ACC112 (cell line): ENCODE results near the gene SERINC5.
"Not testable (repeated sequence)": the region's sequence is repeated elsewhere in the genome, so short reads cannot be mapped to it uniquely, and the experiment has no call there.

Source experiments
- H2AFZ ChIP-seq: fragments of 200-600 bp; sonication (generic); one replicate; pipeline ENCODE4 v1.6.0; 2017; ENCODE audit warnings: antibody characterized with exemption, low read length; ENCODE audit not compliant: unreplicated experiment
- H3K27ac ChIP-seq: fragments of 200-600 bp; sonication (generic); 2 replicates; pipeline ENCODE4 v1.5.1; 2014; ENCODE audit warnings: low read depth, mild to moderate bottlenecking, antibody characterized with exemption, low read length, moderate library complexity
- H3K27me3 ChIP-seq: fragments of 200-600 bp; sonication (generic); 2 replicates; pipeline ENCODE4 v1.6.1; 2014; ENCODE audit warnings: mild to moderate bottlenecking, antibody characterized with exemption, low read length, moderate library complexity, mixed read lengths; ENCODE audit not compliant: insufficient read depth
- H3K36me3 ChIP-seq: fragments of 200-600 bp; sonication (generic); 2 replicates; pipeline ENCODE4 v1.6.1; 2016; ENCODE audit warnings: mild to moderate bottlenecking, antibody characterized with exemption, low read length, moderate library complexity, mixed read lengths; ENCODE audit not compliant: insufficient read depth
- H3K4me1 ChIP-seq: fragments of 200-600 bp; sonication (generic); one replicate; pipeline ENCODE4 v1.6.1; 2016; ENCODE audit warnings: low read length, mixed read lengths; ENCODE audit not compliant: insufficient read depth, unreplicated experiment, control insufficient read depth
- H3K4me3 ChIP-seq: fragments of 200-600 bp; sonication (generic); 2 replicates; pipeline ENCODE4 v1.5.1; 2014; ENCODE audit warnings: mild to moderate bottlenecking, low read depth, low read length
- H3K79me2 ChIP-seq: fragments of 200-600 bp; sonication (generic); one replicate; pipeline ENCODE4 v1.6.0; 2016; ENCODE audit warnings: low read length; ENCODE audit not compliant: control insufficient read depth, unreplicated experiment, insufficient read depth

Gene SERINC5

GRCh38 chr5:80101993-80102392 is 153.9 kb downstream of the SERINC5 start:
- no peak overlapping the region for H3K4me3 ChIP-seq
- H2AFZ ChIP-seq = no peak overlapping the region
- no peaks in the 10 kb centered on the region for H3K36me3 ChIP-seq
- no peak overlapping the region for H3K27ac ChIP-seq
- H3K27me3 ChIP-seq = no peaks in the 10 kb centered on the region
- H3K79me2 ChIP-seq = no peaks in the 10 kb centered on the region
- H3K4me1 ChIP-seq = no peaks in the 10 kb centered on the region

GRCh38 chr5:80097451-80097850 is 158.4 kb downstream of the SERINC5 start:
- no peak overlapping the region for H3K27ac ChIP-seq
- H3K79me2 ChIP-seq = no peaks in the 10 kb centered on the region
- H3K4me1 ChIP-seq = no peaks in the 10 kb centered on the region
- H2AFZ ChIP-seq = no peak overlapping the region
- no peaks in the 10 kb centered on the region for H3K27me3 ChIP-seq
- H3K36me3 ChIP-seq = no peaks in the 10 kb centered on the region
- no peak overlapping the region for H3K4me3 ChIP-seq

GRCh38 chr5:80094236-80094738 is 161.6 kb downstream of the SERINC5 start:
- no peaks in the 10 kb centered on the region for H3K4me1 ChIP-seq
- no peak overlapping the region for H3K4me3 ChIP-seq
- H3K27ac ChIP-seq = no peak overlapping the region
- H3K79me2 ChIP-seq = no peaks in the 10 kb centered on the region
- no peaks in the 10 kb centered on the region for H3K36me3 ChIP-seq
- no peaks in the 10 kb centered on the region for H3K27me3 ChIP-seq
- no peak overlapping the region for H2AFZ ChIP-seq

GRCh38 chr5:80093796-80094195 is 162.1 kb downstream of the SERINC5 start:
- Histone ChIP-seq H3K27me3 (no peaks in the 10 kb centered on the region), H3K79me2 (no peaks in the 10 kb centered on the region), H3K36me3 (no peaks in the 10 kb centered on the region), H3K27ac (no peak overlapping the region), H3K4me3 (no peak overlapping the region), H3K4me1 (no peaks in the 10 kb centered on the region), H2AFZ (no peak overlapping the region)

- H2AFZ ChIP-seq = no peak overlapping the region
- no peaks in the 10 kb centered on the region for H3K36me3 ChIP-seq
Observed at GRCh38 chr5:80092486-80093107, 163.3 kb downstream of the SERINC5 start.

GRCh38 chr5:80091792-80092192 is 164.1 kb downstream of the SERINC5 start:
- H3K36me3 ChIP-seq, H2AFZ ChIP-seq, H3K27me3 ChIP-seq, H3K79me2 ChIP-seq, H3K27ac ChIP-seq, H3K4me3 ChIP-seq, H3K4me1 ChIP-seq: not testable (repeated sequence)

More at GRCh38 chr5:80092486-80093107, 163.3 kb downstream of the SERINC5 start:
- no peaks in the 10 kb centered on the region for H3K79me2 ChIP-seq
- H3K4me1 ChIP-seq = no peaks in the 10 kb centered on the region
- no peak overlapping the region for H3K4me3 ChIP-seq
- H3K27me3 ChIP-seq = no peaks in the 10 kb centered on the region
- no peak overlapping the region for H3K27ac ChIP-seq

- Histone ChIP-seq H3K36me3 (no peaks in the 10 kb centered on the region), H3K27me3 (no peaks in the 10 kb centered on the region; the same call in 1 of the 2 replicates), H3K27ac (no peak overlapping the region), H3K4me3 (no peak overlapping the region), H3K79me2 (no peaks in the 10 kb centered on the region), H2AFZ (no peak overlapping the region), H3K4me1 (no peaks in the 10 kb centered on the region)
Observed at GRCh38 chr5:80090884-80091166, 165.0 kb downstream of the SERINC5 start.

GRCh38 chr5:80083101-80083890 is 172.6 kb downstream of the SERINC5 start:
- Histone ChIP-seq H3K79me2 (no peaks in the 10 kb centered on the region), H3K4me1 (peaks cover 4% of the 10 kb centered on the region), H3K27ac (no peak overlapping the region), H3K36me3 (no peaks in the 10 kb centered on the region), H2AFZ (peak overlapping the region; percentile 97), H3K4me3 (peak overlapping the region; percentile 64), H3K27me3 (no peaks in the 10 kb centered on the region; the same call in 1 of the 2 replicates)

- H3K4me3 ChIP-seq = peak overlapping the region; percentile 64
- no peak overlapping the region for H3K27ac ChIP-seq
- no peaks in the 10 kb centered on the region; the same call in 1 of the 2 replicates for H3K27me3 ChIP-seq
- no peaks in the 10 kb centered on the region for H3K36me3 ChIP-seq
- no peaks in the 10 kb centered on the region for H3K79me2 ChIP-seq
- peaks cover 4% of the 10 kb centered on the region for H3K4me1 ChIP-seq
- H2AFZ ChIP-seq = peak overlapping the region; percentile 97
Observed at GRCh38 chr5:80082731-80083100, 173.1 kb downstream of the SERINC5 start.

- H3K36me3 ChIP-seq = no peaks in the 10 kb centered on the region
- peaks cover 4% of the 10 kb centered on the region for H3K4me1 ChIP-seq
- H3K79me2 ChIP-seq = no peaks in the 10 kb centered on the region
- peak overlapping the region; percentile 97 for H2AFZ ChIP-seq
- peak overlapping the region; percentile 64 for H3K4me3 ChIP-seq
- H3K27me3 ChIP-seq = no peaks in the 10 kb centered on the region; the same call in 1 of the 2 replicates
- H3K27ac ChIP-seq = no peak overlapping the region
Observed at GRCh38 chr5:80082281-80082680, 173.6 kb downstream of the SERINC5 start.

- Histone ChIP-seq H3K4me3 (no peak overlapping the region), H3K4me1 (peaks cover 4% of the 10 kb centered on the region), H3K27me3 (no peaks in the 10 kb centered on the region), H3K36me3 (no peaks in the 10 kb centered on the region), H3K27ac (no peak overlapping the region), H3K79me2 (no peaks in the 10 kb centered on the region), H2AFZ (no peak overlapping the region)
Observed at GRCh38 chr5:80078921-80079320, 176.9 kb downstream of the SERINC5 start.
